Fibroblast of skin of right quadriceps (primary cell): ENCODE data around the gene GNL1.

Source experiments
- DNase-seq: peaks from one replicate; pipeline ENCODE4 v3.0.0-alpha.2; 2013

Gene GNL1

GRCh38 chr6:30494291-30494861 is 61.9 kb downstream of the GNL1 start:
- no peak for DNase-seq

GRCh38 chr6:30493643-30494250 is 62.5 kb downstream of the GNL1 start:
- DNase-seq: no peak

- no peak for DNase-seq
Observed at GRCh38 chr6:30491991-30492952, 64.0 kb downstream of the GNL1 start.
